Upper lobe of left lung (tissue), 6 donors: ENCODE measurements around the gene BRI3. TPM values are rescaled to one million over a fixed set of nuclear protein-coding genes. Genes with fewer than 3 reads are reported as not detected.

Source experiments
- ATAC-seq, 2 donors: fragments of 200-7000 bp; cut with Tn5 transposase; one replicate each; pipeline ENCODE4 v1.9.1; 2022; ENCODE audit warnings: mild to moderate bottlenecking in 2 of 2, moderate library complexity in 2 of 2; ENCODE audit not compliant: low FRiP score in 2 of 2
- DNase-seq, 2 donors: peaks; one replicate each; pipeline ENCODE4 v3.0.0-alpha.2; 2019 to 2020
- H3K27ac ChIP-seq, 4 donors: fragments of 200-600 bp; sonication (generic); one replicate each; pipeline ENCODE4 v1.5.1; 2016 to 2019
- H3K27me3 ChIP-seq, 4 donors: fragments of 200-600 bp; sonication (generic); one replicate each; pipeline ENCODE4 v1.5.1; 2017 to 2019
- H3K36me3 ChIP-seq, 4 donors: fragments of 200-600 bp; sonication (generic); one replicate each; pipeline ENCODE4 v1.5.1; 2016 to 2019
- H3K4me1 ChIP-seq, 4 donors: fragments of 200-600 bp; sonication (generic); one replicate each; pipeline ENCODE4 v1.5.1; 2018 to 2019
- H3K4me3 ChIP-seq, 4 donors: fragments of 200-600 bp; sonication (generic); one replicate each; pipeline ENCODE4 v1.5.1; 2017 to 2019; ENCODE audit warnings: mild to moderate bottlenecking in 2 of 4, moderate library complexity in 1 of 4
- H3K9me3 ChIP-seq, 4 donors: fragments of 200-600 bp; sonication (generic); one replicate each; pipeline ENCODE4 v1.5.1; 2018 to 2019
- CTCF ChIP-seq, 6 experiments: fragments of 450-650 bp in 4 of 6; fragments of 200-600 bp in 2 of 6; sonication (generic) in 2 of 6; IDR thresholded peaks; one replicate each; pipeline ENCODE4 v1.5.1; 2016 to 2019; ENCODE audit warnings: antibody characterized with exemption in 6 of 6
- EP300 ChIP-seq, 4 donors: sonication (generic); formaldehyde crosslinking; IDR thresholded peaks; one replicate each; pipeline ENCODE4 v1.5.1; 2017; ENCODE audit warnings: antibody characterized with exemption in 4 of 4, control low read depth in 2 of 4
- POLR2A ChIP-seq, 4 donors: fragments of 450-650 bp; IDR thresholded peaks; one replicate each; pipeline ENCODE4 v1.5.1; 2016 to 2017; ENCODE audit warnings: antibody characterized with exemption in 4 of 4, mild to moderate bottlenecking in 2 of 4
- POLR2AphosphoS5 ChIP-seq, 2 donors: sonication (generic); formaldehyde crosslinking; IDR thresholded peaks; one replicate each; pipeline ENCODE4 v1.5.1; 2017; ENCODE audit warnings: antibody characterized with exemption in 2 of 2
- WGBS, 2 donors: methylation state at CpG; one replicate each; pipeline ENCODE4 v1.1.5; 2017 to 2018; 5-methylcytosine and 5-hydroxymethylcytosine counted together
- total RNA-seq, 6 donors: library from RNA; depleted of rRNA in 4 of 6; stranded (reverse); fragments of >200 nt in 4 of 6; gene quantifications; one replicate each; pipeline versions ENCODE4 v1.1.0 to v1.2.1, GENCODE V29; 2016 to 2021
- donor health status: DM: no; HTN: no; CAD: no; lungs with moderate emphysema.
- donor health status: DM: no; HTN: yes; CAD: no; lungs with severe emphysema.

The BRI3 gene
- total RNA-seq, 6 donors from 2014 or later, result 113 to 703 (median 143) TPM

GRCh38 chr7:98248156-98248555 lies 33.3 kb upstream of the BRI3 start:
- Histone ChIP-seq H3K4me3 (no peak overlapping the region), H3K27me3 (no peaks in the 10 kb centered on the region), H3K27ac (peak overlapping the region; percentile 41 to 91 (median 89)), H3K9me3 (no peaks in the 10 kb centered on the region), H3K36me3 (peaks cover 4 to 27% (median 12%) of the 10 kb centered on the region in 4 donors), H3K4me1 (peaks cover 43 to 74% (median 63%) of the 10 kb centered on the region in 4 donors)
- no peak for ATAC-seq
- 89 to 93% methylated on average over 7 to 11 of the region's 12 CpGs for WGBS, 2 donors
- TF ChIP-seq POLR2A (IDR thresholded peaks at IDR 0.05) (no peak), EP300 (IDR thresholded peaks at IDR 0.05) (no peak), POLR2AphosphoS5 (IDR thresholded peaks at IDR 0.05) (no peak), CTCF (IDR thresholded peaks at IDR 0.05) (no peak)
- peak in 1 of 2 donors; percentile 34 for DNase-seq

- TF ChIP-seq POLR2A (IDR thresholded peaks at IDR 0.05) (no peak), POLR2AphosphoS5 (IDR thresholded peaks at IDR 0.05) (peak in 1 of 2 donors; percentile 33), EP300 (IDR thresholded peaks at IDR 0.05) (peak in 1 of 4 donors; percentile 47)
- WGBS, 2 donors, result 55 to 57% methylated on average over 6 of the region's 6 CpGs
- peak overlapping the region; percentile 79 to 91 (median 89) for H3K27ac ChIP-seq
Measured at GRCh38 chr7:98249106-98249505, 32.4 kb upstream of the BRI3 start.

GRCh38 chr7:98250789-98251188 lies 30.7 kb upstream of the BRI3 start:
- ATAC-seq (no peak), DNase-seq (no peak)
- H3K4me1 ChIP-seq, result peaks cover 40 to 70% (median 62%) of the 10 kb centered on the region in 4 donors
- TF ChIP-seq POLR2AphosphoS5 (IDR thresholded peaks at IDR 0.05) (no peak), CTCF (IDR thresholded peaks at IDR 0.05) (no peak), EP300 (IDR thresholded peaks at IDR 0.05) (no peak), POLR2A (IDR thresholded peaks at IDR 0.05) (no peak)
- no peaks in the 10 kb centered on the region for H3K9me3 ChIP-seq
- H3K27me3 ChIP-seq, result no peaks in the 10 kb centered on the region
- peak overlapping the region in 3 of 4 donors; percentile 69 to 82 (median 71) for H3K4me3 ChIP-seq
- H3K27ac ChIP-seq, result peak overlapping the region; percentile 79 to 91 (median 89)
- peaks cover 0 to 12% (median 3%) of the 10 kb centered on the region in 4 donors for H3K36me3 ChIP-seq
- 27 to 29% methylated on average over 3 of the region's 3 CpGs for WGBS, 2 donors

More at GRCh38 chr7:98249106-98249505, 32.4 kb upstream of the BRI3 start:
- Histone ChIP-seq H3K27me3 (no peaks in the 10 kb centered on the region), H3K36me3 (peaks cover 2 to 19% (median 5%) of the 10 kb centered on the region in 4 donors), H3K4me1 (peaks cover 48 to 80% (median 69%) of the 10 kb centered on the region in 4 donors), H3K9me3 (no peaks in the 10 kb centered on the region), H3K4me3 (no peak overlapping the region)
- ATAC-seq (no peak), DNase-seq (no peak)

- no peak for TF ChIP-seq POLR2AphosphoS5 (IDR thresholded peaks at IDR 0.05)
- H3K36me3 ChIP-seq, result peaks cover 0 to 12% (median 3%) of the 10 kb centered on the region in 4 donors
- H3K4me1 ChIP-seq, result peaks cover 40 to 66% (median 60%) of the 10 kb centered on the region in 4 donors
- no peaks in the 10 kb centered on the region for H3K27me3 ChIP-seq
- 17 to 18% methylated on average over 9 of the region's 9 CpGs for WGBS, 2 donors
- H3K4me3 ChIP-seq, result peak overlapping the region; percentile 69 to 91 (median 76)
- DNase-seq (no peak), ATAC-seq (peak; percentile 3 to 47)
- peak overlapping the region; percentile 79 to 91 (median 89) for H3K27ac ChIP-seq
- no peaks in the 10 kb centered on the region for H3K9me3 ChIP-seq
Measured at GRCh38 chr7:98251231-98251600, 30.3 kb upstream of the BRI3 start.

GRCh38 chr7:98251601-98252424 lies 29.7 kb upstream of the BRI3 start, which contains the start of gene TECPR1:
Gene TECPR1 (minus strand): TSS chr7:98252232. CDS start chr7:98246146, 6,086 bp downstream.
- no peaks in the 10 kb centered on the region for H3K9me3 ChIP-seq
- no peaks in the 10 kb centered on the region for H3K27me3 ChIP-seq
- ATAC-seq, result peak; percentile 98 to 99
- H3K27ac ChIP-seq, result peak within 1 kb of the TSS; percentile 79 to 91 (median 89)
- WGBS, 2 donors, result 0 to 2% methylated on average over 25 to 30 of the region's 69 CpGs
- H3K36me3 ChIP-seq, result peaks cover 0 to 17% (median 4%) of the 10 kb centered on the region in 4 donors
- peak; percentile 97 to 99 for DNase-seq
- H3K4me3 ChIP-seq, result peak within 1 kb of the TSS; percentile 69 to 92 (median 76)
- TF ChIP-seq POLR2A (IDR thresholded peaks at IDR 0.05) (peak in 2 of 4 donors; percentile 2 to 76), EP300 (IDR thresholded peaks at IDR 0.05) (no peak), CTCF (IDR thresholded peaks at IDR 0.05) (peak in 1 of 6 experiments; percentile 3), POLR2AphosphoS5 (IDR thresholded peaks at IDR 0.05) (peak; percentile 84 to 85)
- H3K4me1 ChIP-seq, result peaks cover 40 to 60% (median 57%) of the 10 kb centered on the region in 4 donors
